Immature natural killer cell (primary cell): ENCODE data around the gene LSS. TPM values are rescaled to one million over a fixed set of nuclear protein-coding genes. Genes with fewer than 3 reads are reported as not detected.
"Not testable (repeated sequence)": the region's sequence is repeated elsewhere in the genome, so short reads cannot be mapped to it uniquely, and the experiment has no call there.

Experiments
- DNase-seq, 3 donors: peaks; one replicate each; pipeline ENCODE4 v3.0.0; 2022; ENCODE audit warnings: mixed read lengths in 1 of 3
- H3K27ac Mint-ChIP-seq, 6 donors: one replicate each; pipeline ENCODE4 v1.8.0; 2020; ENCODE audit warnings: mixed read lengths in 6 of 6, mild to moderate bottlenecking in 5 of 6, inconsistent platforms in 4 of 6, moderate library complexity in 3 of 6
- H3K27me3 Mint-ChIP-seq, 3 donors: one replicate each; pipeline ENCODE4 v1.8.0; 2020 to 2021; ENCODE audit warnings: low read depth in 3 of 3, mild to moderate bottlenecking in 3 of 3, mixed read lengths in 3 of 3, moderate library complexity in 3 of 3, inconsistent platforms in 1 of 3
- H3K36me3 Mint-ChIP-seq, 3 donors: one replicate each; pipeline ENCODE4 v1.8.0; 2020; ENCODE audit warnings: mixed read lengths in 3 of 3, inconsistent platforms in 2 of 3, mild to moderate bottlenecking in 2 of 3
- H3K4me1 Mint-ChIP-seq, 2 donors: one replicate each; pipeline ENCODE4 v1.8.0; 2020; ENCODE audit warnings: inconsistent platforms in 2 of 2, mild to moderate bottlenecking in 2 of 2, mixed read lengths in 2 of 2, moderate library complexity in 1 of 2
- H3K4me3 Mint-ChIP-seq, 5 donors: one replicate each; pipeline ENCODE4 v1.8.0; 2020; ENCODE audit warnings: mild to moderate bottlenecking in 5 of 5, mixed read lengths in 5 of 5, inconsistent platforms in 3 of 5, moderate library complexity in 3 of 5
- H3K9me3 Mint-ChIP-seq, 6 donors: one replicate each; pipeline ENCODE4 v1.8.0; 2020; ENCODE audit warnings: mild to moderate bottlenecking in 6 of 6, mixed read lengths in 6 of 6, inconsistent platforms in 4 of 6, moderate library complexity in 3 of 6
- polyA plus RNA-seq, 3 donors: library from polyadenylated mRNA; unstranded; fragments of 300-500 nt; fragmentation: Illumina TruSeq; gene quantifications; one replicate each; pipeline ENCODE4 v1.2.3, GENCODE V29; 2021

The LSS gene
- polyA plus RNA-seq, 3 donors from 2014 or later = 11.3 to 26.2 (median 13.9) TPM

DNA sequence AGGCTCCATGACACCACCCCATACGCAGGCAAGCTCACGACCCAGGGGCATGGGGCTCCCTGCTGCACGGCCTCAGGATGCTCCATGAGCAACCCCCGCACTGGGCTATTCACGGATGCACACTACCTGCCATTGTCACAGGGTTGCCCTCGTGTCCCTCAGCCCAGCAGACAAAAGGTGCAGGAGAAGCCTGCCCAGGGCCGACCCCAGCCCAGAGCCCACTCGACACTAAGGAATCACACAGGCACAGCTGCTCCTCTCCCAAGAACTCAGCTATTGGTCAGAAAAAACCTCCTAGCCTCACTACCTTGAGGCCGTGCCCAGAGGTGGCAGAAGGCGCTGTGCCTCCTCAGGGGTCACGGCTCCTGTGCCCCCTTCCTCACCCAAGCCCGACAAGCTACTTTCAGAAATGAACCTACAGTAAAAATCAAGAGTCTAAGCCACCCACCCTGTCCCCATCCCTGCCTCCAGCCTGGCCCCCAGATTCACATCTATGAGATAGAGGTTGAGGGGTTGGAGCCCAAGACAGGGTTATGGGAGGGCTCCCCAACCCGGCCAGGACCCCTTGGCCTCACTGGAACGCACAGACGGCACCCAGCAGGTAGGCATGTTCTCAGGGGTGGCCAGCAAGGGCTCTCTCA, 38.0 kb downstream of the LSS start:
- DNase-seq = no peak
- Mint-ChIP-seq H3K27ac (no peak overlapping the region), H3K36me3 (peaks cover 4 to 14% (median 13%) of the 10 kb centered on the region in 3 donors), H3K9me3 (no peaks in the 10 kb centered on the region), H3K4me3 (no peak overlapping the region), H3K4me1 (peaks cover under 1% of the 10 kb centered on the region in 2 donors), H3K27me3 (peaks cover 0 to 3% (median 0%) of the 10 kb centered on the region in 3 donors)

DNA sequence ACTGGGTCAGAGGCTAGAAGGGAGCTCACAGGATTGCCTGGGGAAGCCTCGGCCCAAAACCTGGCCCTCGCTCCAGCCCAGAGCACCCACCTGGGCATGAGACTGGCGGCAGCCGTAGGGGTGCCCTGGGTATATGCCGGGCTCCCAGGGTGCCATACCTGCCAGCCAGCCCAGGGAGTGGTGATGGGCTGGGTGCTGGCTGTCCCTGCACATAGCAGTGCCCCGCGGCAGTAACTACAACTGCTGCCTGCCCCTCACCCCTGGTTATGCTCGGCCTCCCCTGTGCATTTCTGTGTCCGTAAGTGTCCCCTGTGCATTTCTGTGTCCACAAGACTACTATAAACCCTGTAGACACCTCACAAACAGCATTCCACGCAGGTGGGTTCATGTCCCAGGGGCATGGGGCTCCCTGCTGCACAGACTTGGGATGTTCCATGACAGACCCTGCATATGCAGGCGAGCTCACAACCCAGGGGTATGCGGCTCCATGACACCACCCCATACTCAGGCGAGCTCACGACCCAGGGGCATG, 38.5 kb downstream of the LSS start:
- H3K27me3 Mint-ChIP-seq = peaks cover 0 to 3% (median under 1%) of the 10 kb centered on the region in 3 donors
- no peak overlapping the region for H3K4me3 Mint-ChIP-seq

DNA sequence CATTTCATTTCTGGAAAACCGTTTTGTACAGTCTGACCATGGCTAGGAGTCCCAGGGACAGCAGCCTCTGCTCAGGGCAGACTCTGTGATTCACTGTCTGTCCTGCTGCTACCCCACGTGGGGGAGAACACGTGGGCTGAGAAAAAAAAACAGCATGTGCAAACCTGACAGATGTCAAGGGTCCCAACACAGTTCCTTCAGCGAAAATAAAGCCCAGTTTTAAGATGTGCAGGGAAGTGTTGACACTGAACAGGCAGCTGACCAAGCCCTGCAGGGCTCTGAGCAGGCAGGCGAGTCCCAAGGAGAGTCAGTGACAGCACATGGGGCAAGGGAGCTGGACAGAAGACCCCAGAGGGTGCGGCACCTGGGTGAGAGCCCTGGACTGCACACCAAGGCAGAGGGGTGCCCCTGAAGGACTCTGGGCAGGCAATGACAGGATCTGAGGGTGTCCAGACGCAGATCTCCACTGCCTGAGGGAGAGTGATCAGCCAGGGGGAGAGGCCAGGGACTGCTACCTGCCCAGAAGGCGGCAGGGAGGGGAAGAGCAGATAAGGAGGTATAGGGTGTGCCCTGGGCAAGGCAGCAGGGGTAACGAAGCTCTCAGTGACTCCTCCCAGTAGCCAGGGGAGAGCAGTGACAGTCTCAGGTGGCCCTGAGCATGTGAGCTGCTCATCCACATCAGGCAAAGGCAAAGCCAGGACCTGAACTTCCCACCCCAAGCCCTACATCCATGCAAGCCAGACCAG, 39.2 kb downstream of the LSS start:
- DNase-seq = no peak
- H3K9me3 Mint-ChIP-seq = no peaks in the 10 kb centered on the region
- peaks cover 2 to 6% (median 5%) of the 10 kb centered on the region in 3 donors for H3K27me3 Mint-ChIP-seq
- peaks cover 4 to 13% (median 12%) of the 10 kb centered on the region in 3 donors for H3K36me3 Mint-ChIP-seq
- no peak overlapping the region for H3K4me3 Mint-ChIP-seq
- H3K27ac Mint-ChIP-seq = peak overlapping the region in 1 of 6 donors; percentile 51
- peaks cover 9 to 12% of the 10 kb centered on the region in 2 donors for H3K4me1 Mint-ChIP-seq

More for the DNA sequence above, 38.5 kb downstream of the LSS start:
- Mint-ChIP-seq H3K9me3 (no peaks in the 10 kb centered on the region), H3K36me3 (peaks cover 4 to 14% (median 13%) of the 10 kb centered on the region in 3 donors), H3K27ac (no peak overlapping the region), H3K4me1 (peaks cover 4 to 7% of the 10 kb centered on the region in 2 donors)
- no peak for DNase-seq

GRCh38 chr21:46188226-46189212, 40.1 kb downstream of the LSS start:
- H3K4me1 Mint-ChIP-seq = peaks cover 10 to 12% of the 10 kb centered on the region in 2 donors
- peaks cover 2 to 6% (median 5%) of the 10 kb centered on the region in 3 donors for H3K27me3 Mint-ChIP-seq
- no peak overlapping the region for H3K4me3 Mint-ChIP-seq
- H3K9me3 Mint-ChIP-seq = no peaks in the 10 kb centered on the region
- DNase-seq = no peak
- H3K36me3 Mint-ChIP-seq = peaks cover 2 to 7% (median 6%) of the 10 kb centered on the region in 3 donors
- peak overlapping the region; percentile 3 to 87 (median 48) for H3K27ac Mint-ChIP-seq

DNA sequence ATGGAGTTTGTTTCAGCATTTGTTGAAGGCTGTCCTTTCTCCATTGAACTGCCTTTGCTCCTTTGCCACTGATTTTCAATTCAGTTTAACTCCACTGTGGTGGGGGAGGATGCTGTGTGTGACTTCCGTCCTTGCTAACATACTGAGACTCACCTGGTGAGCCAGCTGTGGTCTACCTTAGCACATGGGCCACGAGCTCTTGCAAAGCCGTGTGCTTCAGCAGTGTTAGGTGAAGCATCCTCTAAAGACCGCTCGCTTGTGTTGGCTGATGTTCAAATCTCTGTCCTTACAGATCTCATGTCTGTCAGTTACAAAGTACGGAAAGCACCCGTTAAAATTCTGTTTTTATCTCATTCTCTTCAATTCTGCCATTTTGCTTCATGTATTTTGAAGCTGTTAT, 40.8 kb downstream of the LSS start:
- H3K27ac Mint-ChIP-seq = peak overlapping the region in 5 of 6 donors; percentile 3 to 87 (median 34)
- H3K27me3 Mint-ChIP-seq = peaks cover 2 to 6% (median 5%) of the 10 kb centered on the region in 3 donors
- no peak overlapping the region for H3K4me3 Mint-ChIP-seq
- no peaks in the 10 kb centered on the region for H3K9me3 Mint-ChIP-seq
- no peak for DNase-seq
- H3K36me3 Mint-ChIP-seq = peaks cover 0 to 5% (median 4%) of the 10 kb centered on the region in 3 donors
- peaks cover 10 to 12% of the 10 kb centered on the region in 2 donors for H3K4me1 Mint-ChIP-seq

DNA sequence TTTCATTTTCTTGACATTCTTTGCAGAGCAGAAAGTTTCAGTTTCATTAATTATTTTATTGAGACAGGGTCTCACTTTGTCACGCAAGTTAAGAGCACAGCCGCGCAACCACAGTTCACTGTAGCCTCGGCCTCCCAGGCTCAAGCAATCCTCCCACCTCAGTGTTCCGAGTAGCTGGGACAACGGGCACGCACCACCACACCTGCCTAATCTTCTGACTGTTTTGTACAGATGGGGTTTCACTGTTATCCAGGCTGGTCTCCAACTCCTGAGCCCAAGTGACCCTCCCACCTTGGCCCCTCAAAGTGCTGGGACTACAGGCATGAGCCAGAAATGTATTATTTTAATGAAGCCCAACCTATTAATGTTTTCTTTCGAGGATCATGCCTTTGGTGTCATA, 41.3 kb downstream of the LSS start:
- Mint-ChIP-seq H3K27ac (peak overlapping the region in 2 of 6 donors; percentile 8 to 49), H3K4me3 (no peak overlapping the region), H3K9me3 (no peaks in the 10 kb centered on the region), H3K36me3 (peaks cover 0 to 5% (median 4%) of the 10 kb centered on the region in 3 donors), H3K4me1 (peaks cover 10 to 12% of the 10 kb centered on the region in 2 donors), H3K27me3 (peaks cover 2 to 6% (median 5%) of the 10 kb centered on the region in 3 donors)
- DNase-seq = no peak

GRCh38 chr21:46185716-46186115, 42.9 kb downstream of the LSS start:
- Mint-ChIP-seq H3K4me1 (peaks cover 10 to 12% of the 10 kb centered on the region in 2 donors), H3K27ac (peak overlapping the region; percentile 86 to 95 (median 90)), H3K36me3 (peaks cover 0 to 4% (median 2%) of the 10 kb centered on the region in 3 donors), H3K9me3 (no peaks in the 10 kb centered on the region), H3K4me3 (peak overlapping the region; percentile 15 to 88 (median 84)), H3K27me3 (peaks cover 2 to 5% (median 5%) of the 10 kb centered on the region in 3 donors)
- no peak for DNase-seq

DNA sequence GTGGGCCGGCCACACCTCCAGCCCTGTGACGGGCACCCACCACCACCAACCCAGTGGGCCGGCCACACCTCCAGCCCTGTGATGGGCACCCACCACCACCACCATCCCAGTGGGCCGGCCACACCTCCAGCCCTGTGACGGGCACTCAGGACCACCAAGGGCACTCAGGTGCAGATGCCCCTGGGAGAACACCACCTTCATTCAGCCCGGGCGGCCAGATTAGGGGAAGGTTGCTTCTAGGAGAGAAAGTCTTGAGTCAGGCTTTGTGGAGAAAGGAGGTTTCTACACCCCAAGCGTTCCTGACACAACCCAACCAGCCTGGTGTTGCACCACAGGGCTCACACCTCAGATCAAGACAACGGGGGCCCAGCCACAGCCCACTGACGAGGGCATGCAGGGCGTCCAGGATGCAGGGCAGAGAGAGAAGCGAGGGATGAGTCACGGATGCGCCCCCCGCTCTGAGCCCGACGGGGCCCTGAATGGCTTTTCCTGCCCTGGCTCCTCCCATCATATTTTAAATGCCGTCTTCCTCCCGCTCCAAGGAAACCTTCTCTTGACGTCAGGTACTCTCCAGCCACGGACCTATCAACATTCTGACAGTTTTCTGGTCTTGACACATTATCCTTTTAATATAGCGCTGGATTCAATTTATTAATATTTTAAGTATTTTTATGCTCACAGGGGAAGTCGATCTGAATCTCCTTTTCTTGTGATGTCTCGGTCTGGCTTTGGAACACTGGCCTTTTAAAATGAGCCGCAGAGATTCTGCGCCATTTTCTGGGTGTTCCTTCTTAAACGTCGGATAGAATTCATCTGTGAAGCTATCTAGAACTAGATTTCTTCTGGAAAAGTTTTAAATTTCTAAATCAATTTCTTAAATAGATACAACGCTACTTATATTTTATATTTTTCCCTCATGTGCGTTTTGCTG, 43.7 kb downstream of the LSS start:
- Mint-ChIP-seq H3K36me3 (peaks cover 0 to 4% (median 0%) of the 10 kb centered on the region in 3 donors), H3K4me1 (peaks cover 10 to 12% of the 10 kb centered on the region in 2 donors)

DNA sequence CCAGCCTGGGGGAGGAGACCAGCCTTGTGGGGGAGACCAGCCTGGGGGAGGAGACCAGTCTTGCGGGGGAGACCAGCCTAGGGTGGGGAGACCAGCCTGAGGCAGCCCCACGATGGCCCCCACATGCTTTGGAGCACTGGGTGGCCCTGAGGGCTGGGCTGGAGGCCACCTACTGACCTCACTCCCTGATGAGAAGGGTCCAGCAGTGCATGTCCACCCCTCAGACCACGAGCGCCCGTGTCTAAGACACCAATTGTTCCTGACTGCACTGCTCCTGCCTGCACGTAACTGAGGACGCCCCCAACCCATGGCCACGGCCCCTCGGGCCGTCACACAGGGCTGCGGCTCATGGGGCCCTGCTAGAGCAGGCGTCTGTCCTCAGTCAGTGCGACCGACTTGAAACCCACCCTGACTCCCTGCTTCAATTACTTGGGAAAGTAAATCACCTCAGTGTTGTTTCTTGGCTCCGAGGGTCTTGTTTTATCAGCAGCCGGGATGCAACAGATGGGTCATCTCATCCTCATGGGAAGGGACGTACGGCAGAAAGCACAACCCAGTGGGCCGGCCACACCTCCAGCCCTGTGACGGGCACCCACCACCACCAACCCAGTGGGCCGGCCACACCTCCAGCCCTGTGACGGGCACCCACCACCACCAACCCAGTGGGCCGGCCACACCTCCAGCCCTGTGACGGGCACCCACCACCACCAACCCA, 44.5 kb downstream of the LSS start, which contains the start of gene SPATC1L:
TSS of gene SPATC1L (minus strand) at position 550 of the 715 bp plus-strand sequence. CDS start 1,643 bp downstream, outside the sequence.
- Mint-ChIP-seq H3K27me3 (peaks cover 2 to 5% (median 5%) of the 10 kb centered on the region in 3 donors), H3K27ac (peak within 1 kb of the TSS; percentile 86 to 95 (median 90)), H3K4me3 (peak within 1 kb of the TSS; percentile 81 to 88 (median 85)), H3K36me3 (peaks cover 0 to 4% (median 0%) of the 10 kb centered on the region in 3 donors), H3K9me3 (no peaks in the 10 kb centered on the region), H3K4me1 (peaks cover 10 to 12% of the 10 kb centered on the region in 2 donors)
- no peak for DNase-seq

More for the DNA sequence above, 43.7 kb downstream of the LSS start:
- peak overlapping the region; percentile 86 to 95 (median 90) for H3K27ac Mint-ChIP-seq
- peak overlapping the region; percentile 81 to 88 (median 84) for H3K4me3 Mint-ChIP-seq
- H3K9me3 Mint-ChIP-seq = no peaks in the 10 kb centered on the region
- H3K27me3 Mint-ChIP-seq = peaks cover 2 to 5% (median 5%) of the 10 kb centered on the region in 3 donors
- peak; percentile 91 to 94 (median 94) for DNase-seq

- not testable (repeated sequence) for H3K36me3 Mint-ChIP-seq, H3K27me3 Mint-ChIP-seq, DNase-seq, H3K9me3 Mint-ChIP-seq
- Mint-ChIP-seq H3K4me1 (peaks cover 10 to 12% of the 10 kb centered on the region in 2 donors), H3K27ac (peak overlapping the region in 3 of 6 donors; percentile 24 to 60 (median 55)), H3K4me3 (peak overlapping the region in 4 of 5 donors; percentile 21 to 59 (median 52))
Measured at GRCh38 chr21:46183337-46183909, 45.2 kb downstream of the LSS start.
